Omental fat pad (tissue), 4 donors: ENCODE measurements around the gene OR52N2. TPM values are rescaled to one million over a fixed set of nuclear protein-coding genes. Genes with fewer than 3 reads are reported as not detected.

Experiments used
- ATAC-seq: fragments of 150-250 bp; one replicate; pipeline ENCODE4 v1.9.1; 2016; ENCODE audit warnings: mild to moderate bottlenecking, moderate library complexity; ENCODE audit not compliant: low FRiP score
- DNase-seq: peaks from one replicate; pipeline ENCODE4 v3.0.0-alpha.2; 2019; ENCODE audit warnings: low spot score
- CTCF ChIP-seq, 3 donors: fragments of 450-650 bp; IDR thresholded peaks; one replicate each; pipeline ENCODE4 v1.5.1; 2016 to 2017; ENCODE audit warnings: antibody characterized with exemption in 3 of 3, mild to moderate bottlenecking in 3 of 3, moderate library complexity in 2 of 3
- total RNA-seq, 4 donors: library from RNA; depleted of rRNA; stranded (reverse); fragments of >200 nt; gene quantifications; one replicate each; pipeline ENCODE4 v1.1.0, GENCODE V29; 2016

Gene OR52N2
- total RNA-seq, 4 donors from 2014 or later: not detected

- DNase-seq: no peak
- ATAC-seq: no peak
- TF ChIP-seq CTCF (IDR thresholded peaks at IDR 0.05): no peak
Measured at GRCh38 chr11:5809122-5809519, 397 bp downstream of the OR52N2 start.

GRCh38 chr11:5809905-5810795 lies 1.4 kb downstream of the OR52N2 start:
- DNase-seq (no peak), ATAC-seq (no peak)
- no peak for TF ChIP-seq CTCF (IDR thresholded peaks at IDR 0.05)

GRCh38 chr11:5815534-5815933 lies 6.8 kb downstream of the OR52N2 start:
- ATAC-seq: no peak
- no peak for TF ChIP-seq CTCF (IDR thresholded peaks at IDR 0.05)
- no peak for DNase-seq

- DNase-seq (no peak), ATAC-seq (no peak)
- TF ChIP-seq CTCF (IDR thresholded peaks at IDR 0.05): no peak
Measured at GRCh38 chr11:5818245-5818886, 9.6 kb downstream of the OR52N2 start.

- no peak for ATAC-seq
- no peak for TF ChIP-seq CTCF (IDR thresholded peaks at IDR 0.05)
- DNase-seq: no peak
Measured at GRCh38 chr11:5831196-5831829, 22.6 kb downstream of the OR52N2 start.

- TF ChIP-seq CTCF (IDR thresholded peaks at IDR 0.05): no peak
- no peak for DNase-seq
- ATAC-seq: no peak
Measured at GRCh38 chr11:5833446-5833845, 24.7 kb downstream of the OR52N2 start.
